ENCODE results near the gene EOLA2.

Gene EOLA2

DNA sequence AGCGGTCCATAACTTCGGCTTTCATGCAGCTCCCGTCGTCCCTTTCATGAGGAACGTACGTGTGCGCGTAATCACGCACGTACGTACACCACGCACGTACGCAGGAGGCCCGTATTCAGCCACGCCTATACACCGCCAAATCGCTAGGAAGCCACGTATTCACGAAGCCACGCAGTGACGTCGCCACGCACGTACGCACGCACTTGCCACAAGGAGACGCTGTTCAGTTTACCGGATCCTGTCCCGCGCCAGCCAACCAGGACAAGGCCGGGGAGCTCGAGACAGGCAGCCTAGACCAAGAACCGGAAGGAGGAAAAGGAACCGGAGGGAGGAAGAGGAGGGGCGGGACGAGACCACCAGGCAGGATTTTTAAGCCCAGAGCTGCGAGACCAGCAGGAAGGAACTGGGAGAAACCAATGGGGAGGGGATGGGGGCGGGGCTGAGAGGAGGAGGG lies at the start of gene EOLA2:
Gene EOLA2 (minus strand): TSS at position 65 of the 454 bp plus-strand sequence. CDS start 4,617 bp downstream, outside the sequence.
- peak; percentile 98 for DNase-seq (ENCODE audit: low read depth)
- TF ChIP-seq, protein P1, sequence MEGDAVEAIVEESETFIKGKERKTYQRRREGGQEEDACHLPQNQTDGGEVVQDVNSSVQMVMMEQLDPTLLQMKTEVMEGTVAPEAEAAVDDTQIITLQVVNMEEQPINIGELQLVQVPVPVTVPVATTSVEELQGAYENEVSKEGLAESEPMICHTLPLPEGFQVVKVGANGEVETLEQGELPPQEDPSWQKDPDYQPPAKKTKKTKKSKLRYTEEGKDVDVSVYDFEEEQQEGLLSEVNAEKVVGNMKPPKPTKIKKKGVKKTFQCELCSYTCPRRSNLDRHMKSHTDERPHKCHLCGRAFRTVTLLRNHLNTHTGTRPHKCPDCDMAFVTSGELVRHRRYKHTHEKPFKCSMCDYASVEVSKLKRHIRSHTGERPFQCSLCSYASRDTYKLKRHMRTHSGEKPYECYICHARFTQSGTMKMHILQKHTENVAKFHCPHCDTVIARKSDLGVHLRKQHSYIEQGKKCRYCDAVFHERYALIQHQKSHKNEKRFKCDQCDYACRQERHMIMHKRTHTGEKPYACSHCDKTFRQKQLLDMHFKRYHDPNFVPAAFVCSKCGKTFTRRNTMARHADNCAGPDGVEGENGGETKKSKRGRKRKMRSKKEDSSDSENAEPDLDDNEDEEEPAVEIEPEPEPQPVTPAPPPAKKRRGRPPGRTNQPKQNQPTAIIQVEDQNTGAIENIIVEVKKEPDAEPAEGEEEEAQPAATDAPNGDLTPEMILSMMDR (IDR thresholded peaks at IDR 0.05; ENCODE audit: insufficient read depth, low read depth, low read length, missing control alignments), result peak; percentile 48
- peak within 1 kb of the TSS; percentile 78 for H3K4me3 ChIP-seq (ENCODE audit: low read depth, low read length)

DNA sequence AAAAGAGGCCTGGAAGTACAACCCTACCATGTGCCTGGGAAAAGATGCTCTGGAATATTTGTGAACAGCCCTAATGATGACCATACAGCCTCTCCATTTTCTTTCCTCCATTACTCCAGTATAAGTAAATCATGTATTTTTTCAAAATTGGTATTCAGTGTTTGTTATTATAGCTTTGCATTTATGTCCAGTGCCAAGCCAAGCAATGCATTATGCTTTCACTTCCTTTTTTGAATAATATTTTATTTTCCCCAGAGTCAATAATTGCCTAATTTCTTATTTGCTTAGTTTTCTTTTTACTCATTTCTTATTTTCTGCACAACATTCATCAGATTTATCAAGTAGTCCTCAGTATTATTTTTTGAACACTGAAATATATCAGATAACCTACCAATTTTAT lies 49.3 kb upstream of the EOLA2 start:
- no peak for DNase-seq (ENCODE audit: low read depth)
- H3K4me3 ChIP-seq (ENCODE audit: low read depth, low read length), result no peak overlapping the region
- TF ChIP-seq, protein P1 (IDR thresholded peaks at IDR 0.05; ENCODE audit: insufficient read depth, low read depth, low read length, missing control alignments), result no peak

DNA sequence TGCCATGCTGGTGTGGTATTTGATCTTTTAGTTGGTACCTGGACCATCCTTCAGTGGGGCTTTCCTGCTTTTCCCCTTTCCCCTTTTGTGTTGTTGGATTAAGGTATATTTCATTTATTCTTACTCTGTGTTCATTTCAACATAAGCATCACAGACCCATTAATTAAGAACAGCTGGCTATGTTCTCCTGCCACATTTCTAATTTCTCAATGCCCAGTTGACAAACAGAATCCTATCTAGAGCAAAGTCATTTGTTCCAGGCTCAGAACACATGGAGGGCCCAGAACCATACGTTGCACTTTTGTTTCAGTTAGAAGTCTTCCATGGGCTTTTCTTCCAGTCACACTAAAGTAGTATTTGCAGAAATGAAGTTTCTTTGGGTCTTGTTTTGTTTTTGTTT lies 46.1 kb upstream of the EOLA2 start:
- TF ChIP-seq, protein P1 (IDR thresholded peaks at IDR 0.05; ENCODE audit: insufficient read depth, low read depth, low read length, missing control alignments), result no peak
- no peak for DNase-seq (ENCODE audit: low read depth)
- H3K4me3 ChIP-seq (ENCODE audit: low read depth, low read length), result no peak overlapping the region

DNA sequence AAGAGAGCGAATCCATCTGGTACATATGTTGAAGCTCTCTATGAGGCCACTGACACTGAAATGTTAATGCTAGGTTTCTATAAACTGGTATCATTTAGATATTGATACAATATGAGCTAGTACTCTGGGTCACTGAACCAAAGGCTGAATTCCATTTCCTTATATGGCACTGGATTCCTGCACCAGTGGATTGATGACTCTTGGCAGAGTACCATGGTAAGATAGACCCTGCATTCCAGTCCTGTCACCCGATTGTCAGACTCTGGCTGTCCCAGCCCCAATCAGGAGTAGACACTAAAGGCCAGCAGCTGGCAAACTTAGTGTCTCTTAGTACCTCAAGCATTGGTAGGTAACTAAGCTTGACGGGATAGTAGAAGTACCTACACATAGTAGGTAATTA lies 44.0 kb upstream of the EOLA2 start:
- TF ChIP-seq, protein P1 (IDR thresholded peaks at IDR 0.05; ENCODE audit: insufficient read depth, low read depth, low read length, missing control alignments), result no peak

DNA sequence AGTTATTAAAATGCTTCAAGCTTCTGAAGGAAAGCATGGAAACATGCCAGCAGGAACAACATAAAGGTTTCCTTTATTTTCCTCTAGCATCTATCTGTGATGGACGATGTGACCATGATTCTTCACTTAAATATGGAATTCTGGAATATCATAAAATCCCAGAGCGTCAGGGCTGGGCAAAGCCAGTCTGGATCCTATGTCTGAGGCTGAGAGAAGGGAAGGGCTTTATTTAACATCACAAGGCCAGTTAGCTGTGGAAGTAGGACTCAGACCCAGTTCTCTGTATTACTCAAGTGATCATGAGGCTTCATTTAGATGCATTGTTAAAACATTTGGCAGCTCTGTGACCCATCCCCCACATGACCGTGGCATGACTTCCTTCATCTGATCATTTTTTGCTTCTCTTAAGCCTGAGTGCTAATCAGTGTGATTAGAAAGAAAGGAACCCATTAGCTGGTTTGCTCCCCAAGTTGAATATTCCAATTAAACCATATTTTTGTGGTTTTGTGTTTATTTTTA lies 40.9 kb upstream of the EOLA2 start:
- H3K4me3 ChIP-seq (ENCODE audit: low read depth, low read length), result no peak overlapping the region
- TF ChIP-seq, protein P1 (IDR thresholded peaks at IDR 0.05; ENCODE audit: insufficient read depth, low read depth, low read length, missing control alignments), result no peak
- no peak for DNase-seq (ENCODE audit: low read depth)

More for the DNA sequence above, 44.0 kb upstream of the EOLA2 start:
- no peak overlapping the region for H3K4me3 ChIP-seq (ENCODE audit: low read depth, low read length)
- DNase-seq (ENCODE audit: low read depth), result no peak

DNA sequence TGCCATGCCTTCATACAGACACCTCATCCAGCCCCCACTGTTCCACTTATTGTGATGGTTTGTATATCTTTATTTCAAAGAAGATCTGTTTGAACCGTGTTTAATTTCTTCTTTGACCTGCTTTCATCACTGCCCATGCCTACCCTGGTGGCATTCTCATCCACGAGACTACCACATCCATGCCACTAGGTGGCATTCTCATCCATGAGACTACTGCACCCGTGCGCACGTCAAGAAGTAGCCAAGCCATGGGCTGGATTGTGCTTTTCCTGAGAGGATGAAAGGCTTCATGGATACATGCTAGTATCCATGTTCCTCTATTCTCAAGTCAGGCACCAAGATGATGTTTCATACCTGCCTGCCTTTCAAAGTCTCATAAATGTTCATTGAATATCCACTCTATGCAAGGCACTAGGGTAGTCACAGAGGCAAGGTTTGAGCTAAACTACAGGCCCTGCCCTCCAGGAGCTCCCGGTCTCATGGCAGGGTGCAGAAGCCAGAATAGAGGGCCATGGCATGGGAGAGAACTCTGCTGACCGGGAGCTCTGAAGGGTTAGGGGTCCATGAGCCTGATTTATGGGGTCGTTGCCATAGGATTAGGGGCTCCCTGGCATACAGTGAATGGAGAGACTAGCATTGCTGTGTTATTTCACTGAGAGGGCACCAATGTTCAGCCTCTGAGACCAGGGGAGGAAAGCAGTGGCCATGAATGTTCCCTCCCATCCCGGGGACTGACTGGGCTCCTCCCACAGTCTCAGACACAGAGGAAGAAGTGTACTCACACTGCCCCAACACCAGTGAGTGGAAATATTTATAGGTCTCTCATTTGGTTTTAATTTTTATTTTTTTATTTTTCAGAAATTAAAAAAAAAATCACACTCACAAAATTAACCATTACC lies 24.8 kb upstream of the EOLA2 start:
- DNase-seq (ENCODE audit: low read depth), result peak; percentile 31
- TF ChIP-seq, protein P1 (IDR thresholded peaks at IDR 0.05; ENCODE audit: insufficient read depth, low read depth, low read length, missing control alignments), result peak; percentile 53
- no peak overlapping the region for H3K4me3 ChIP-seq (ENCODE audit: low read depth, low read length)
